T-helper 2 cell treated with Interferon-gamma antibody and Interleukin-4, amounts not matched to agents 100 ng/mL and 5 ng/mL, for 36 hours (primary cell): ENCODE measurements around the gene CHDH. TPM values are rescaled to one million over a fixed set of nuclear protein-coding genes. Genes with fewer than 3 reads are reported as not detected.

Experiments used
- intact Hi-C: fragments of 100-400 bp; cut with micrococcal nuclease; formaldehyde crosslinking; loops from one replicate; pipeline ENCODE4 v1.15.1; 2023
- total RNA-seq: library from RNA; stranded (reverse); gene quantifications from 2 replicates; pipeline ENCODE4 v1.2.3, GENCODE V29; 2022

CHDH gene
- total RNA-seq, 1 donor from 2014 or later = 8.7 TPM

- intact Hi-C loops = no loop called here
These were observed 54.9 kb downstream of the CHDH start for GRCh38 chr3:53791317-53791716.

- intact Hi-C loops = no loop called here
These were observed 55.7 kb downstream of the CHDH start for GRCh38 chr3:53790470-53790869.

GRCh38 chr3:53789459-53789858, 56.8 kb downstream of the CHDH start:
- intact Hi-C loops = no loop called here

- intact Hi-C loops = no loop called here
These were observed 58.2 kb downstream of the CHDH start for GRCh38 chr3:53788038-53788437.

- intact Hi-C loops = no loop called here
These were observed 59.2 kb downstream of the CHDH start for GRCh38 chr3:53787016-53787415.

- intact Hi-C loops = no loop called here
These were observed 65.4 kb downstream of the CHDH start for GRCh38 chr3:53780806-53781205.

GRCh38 chr3:53780171-53780570, 66.0 kb downstream of the CHDH start:
- intact Hi-C loops = no loop called here

GRCh38 chr3:53778153-53778552, 68.1 kb downstream of the CHDH start:
- intact Hi-C loops = no loop called here

GRCh38 chr3:53777468-53777867, 68.8 kb downstream of the CHDH start:
- intact Hi-C loops = no loop called here

- intact Hi-C loops = no loop called here
These were observed 69.6 kb downstream of the CHDH start for GRCh38 chr3:53776494-53777101.

GRCh38 chr3:53775834-53776251, 70.4 kb downstream of the CHDH start:
- intact Hi-C loops = no loop called here

GRCh38 chr3:53775018-53775417, 71.2 kb downstream of the CHDH start:
- intact Hi-C loops = no loop called here

- intact Hi-C loops = no loop called here
These were observed 71.8 kb downstream of the CHDH start for GRCh38 chr3:53774414-53774813.

GRCh38 chr3:53773611-53774368, 72.4 kb downstream of the CHDH start:
- intact Hi-C loops = no loop called here

- intact Hi-C loops = no loop called here
These were observed 73.2 kb downstream of the CHDH start for GRCh38 chr3:53773021-53773436.

- intact Hi-C loops = no loop called here
These were observed 73.7 kb downstream of the CHDH start for GRCh38 chr3:53772562-53772961.

- intact Hi-C loops = no loop called here
These were observed 77.5 kb downstream of the CHDH start for GRCh38 chr3:53768478-53769459.

- intact Hi-C loops = no loop called here
These were observed 79.5 kb downstream of the CHDH start for GRCh38 chr3:53766706-53767105.

GRCh38 chr3:53765753-53766152, 80.5 kb downstream of the CHDH start:
- intact Hi-C loops = no loop called here

GRCh38 chr3:53764026-53764775, 82.0 kb downstream of the CHDH start:
- intact Hi-C loops = no loop called here

GRCh38 chr3:53763353-53763752, 82.9 kb downstream of the CHDH start:
- intact Hi-C loops = no loop called here
